Measurements from ENCODE around the gene FZR1. TPM values are rescaled to one million over a fixed set of nuclear protein-coding genes. Genes with fewer than 3 reads are reported as not detected.
"Not testable (repeated sequence)": the region's sequence is repeated elsewhere in the genome, so short reads cannot be mapped to it uniquely, and the experiment has no call there.

Gene FZR1
- total RNA-seq, 2 experiments from 2014 or later: 43.5 to 46.9 TPM

GRCh38 chr19:3577723-3578344 is 71.7 kb downstream of the FZR1 start:
- Mint-ChIP-seq H3K36me3 (peaks cover 13% of the 10 kb centered on the region), H3K27me3 (no peaks in the 10 kb centered on the region), H3K4me3 (no peak overlapping the region), H3K27ac (no peak overlapping the region), H3K9me3 (no peaks in the 10 kb centered on the region), H3K4me1 (ENCODE audit: low read depth) (peaks cover 3% of the 10 kb centered on the region)
- ChIA-PET POLR2A (no interaction called here), CTCF (no interaction called here)
- intact Hi-C loops (cut with micrococcal nuclease): loop anchor here (10.0 kb wide), 1 partner anchor 487 kb away; the partner anchor contains the start of gene ZBTB7A
- DNase-seq: no peak

- CTCF ChIA-PET: no interaction called here
These were observed 72.3 kb downstream of the FZR1 start for GRCh38 chr19:3578390-3578789.

GRCh38 chr19:3580156-3580934 is 74.2 kb downstream of the FZR1 start:
- POLR2A ChIA-PET: no interaction called here

More at GRCh38 chr19:3578390-3578789, 72.3 kb downstream of the FZR1 start:
- POLR2A ChIA-PET: no interaction called here
- Mint-ChIP-seq H3K4me1 (ENCODE audit: low read depth) (peaks cover 3% of the 10 kb centered on the region), H3K36me3 (peaks cover 13% of the 10 kb centered on the region), H3K27ac (no peak overlapping the region), H3K27me3 (no peaks in the 10 kb centered on the region), H3K9me3 (no peaks in the 10 kb centered on the region), H3K4me3 (no peak overlapping the region)
- no peak for DNase-seq
- intact Hi-C loops (cut with micrococcal nuclease): loop anchor here (10.0 kb wide), 1 partner anchor 486 kb away; the partner anchor contains the start of gene ZBTB7A

GRCh38 chr19:3581792-3582191 is 75.7 kb downstream of the FZR1 start:
- DNase-seq; H3K4me1 Mint-ChIP-seq (ENCODE audit: low read depth); H3K36me3 Mint-ChIP-seq; intact Hi-C loops (cut with micrococcal nuclease); H3K27me3 Mint-ChIP-seq; POLR2A ChIA-PET; H3K4me3 Mint-ChIP-seq; H3K9me3 Mint-ChIP-seq; H3K27ac Mint-ChIP-seq: not testable (repeated sequence)
- CTCF ChIA-PET: interaction anchor here (0.6 kb wide), 1 partner anchor 97 kb away, joined by 5 read pairs; no protein-coding TSS in a partner anchor

More at GRCh38 chr19:3580156-3580934, 74.2 kb downstream of the FZR1 start:
- H3K4me1 Mint-ChIP-seq (ENCODE audit: low read depth): no peaks in the 10 kb centered on the region
- H3K27me3 Mint-ChIP-seq: no peaks in the 10 kb centered on the region
- no peak overlapping the region for H3K4me3 Mint-ChIP-seq
- peaks cover 5% of the 10 kb centered on the region for H3K36me3 Mint-ChIP-seq
- intact Hi-C loops (cut with micrococcal nuclease): no loop called here
- H3K9me3 Mint-ChIP-seq: no peaks in the 10 kb centered on the region
- no peak for DNase-seq
- no peak overlapping the region for H3K27ac Mint-ChIP-seq
- CTCF ChIA-PET: no interaction called here

- H3K27ac Mint-ChIP-seq; POLR2A ChIA-PET; H3K4me3 Mint-ChIP-seq; H3K9me3 Mint-ChIP-seq; H3K27me3 Mint-ChIP-seq; DNase-seq; H3K4me1 Mint-ChIP-seq (ENCODE audit: low read depth); intact Hi-C loops (cut with micrococcal nuclease); H3K36me3 Mint-ChIP-seq: not testable (repeated sequence)
- CTCF ChIA-PET: interaction anchor here (0.8 to 1.6 kb wide), 3 partner anchors 30 to 36 kb away, joined by 3 to 7 read pairs (median 3); no protein-coding TSS in a partner anchor
These were observed 78.1 kb downstream of the FZR1 start for GRCh38 chr19:3584036-3584802.

- no peaks in the 10 kb centered on the region for H3K27me3 Mint-ChIP-seq
- H3K36me3 Mint-ChIP-seq: no peaks in the 10 kb centered on the region
- CTCF ChIA-PET: interaction anchor here (0.8 to 1.8 kb wide), 10 partner anchors 22 to 202 kb away, joined by 3 to 7 read pairs (median 4); no protein-coding TSS in a partner anchor
- H3K4me3 Mint-ChIP-seq: no peak within 1 kb of the TSS
- no peak for DNase-seq
- no peaks in the 10 kb centered on the region for H3K9me3 Mint-ChIP-seq
- no peaks in the 10 kb centered on the region for H3K4me1 Mint-ChIP-seq (ENCODE audit: low read depth)
- intact Hi-C loops (cut with micrococcal nuclease): no loop called here
- POLR2A ChIA-PET: interaction anchor here (1.4 kb wide), 1 partner anchor 9 kb away, joined by 3 read pairs; no protein-coding TSS in a partner anchor
- no peak within 1 kb of the TSS for H3K27ac Mint-ChIP-seq
These were observed 79.4 kb downstream of the FZR1 start, which contains the start of gene GIPC3 for GRCh38 chr19:3585301-3586126. Gene GIPC3, plus strand, starts transcription at chr19:3585478. Its CDS starts 120 bp downstream, at chr19:3585598.

GRCh38 chr19:3586127-3586626 is 80.1 kb downstream of the FZR1 start:
- peak; percentile 41 for DNase-seq
- no peak overlapping the region for H3K27ac Mint-ChIP-seq
- ChIA-PET CTCF (interaction anchor here (1.0 to 1.8 kb wide), 7 partner anchors 23 to 202 kb away, joined by 3 to 7 read pairs (median 4); no protein-coding TSS in a partner anchor), POLR2A (interaction anchor here (1.4 kb wide), 1 partner anchor 10 kb away, joined by 3 read pairs; no protein-coding TSS in a partner anchor)
- H3K9me3 Mint-ChIP-seq: peaks cover 3% of the 10 kb centered on the region
- intact Hi-C loops (cut with micrococcal nuclease): no loop called here
- H3K36me3 Mint-ChIP-seq: no peaks in the 10 kb centered on the region
- no peaks in the 10 kb centered on the region for H3K27me3 Mint-ChIP-seq
- no peak overlapping the region for H3K4me3 Mint-ChIP-seq
- no peaks in the 10 kb centered on the region for H3K4me1 Mint-ChIP-seq (ENCODE audit: low read depth)

- H3K27ac Mint-ChIP-seq: no peak overlapping the region
- intact Hi-C loops (cut with micrococcal nuclease): no loop called here
- H3K36me3 Mint-ChIP-seq: no peaks in the 10 kb centered on the region
- DNase-seq: no peak
- H3K27me3 Mint-ChIP-seq: no peaks in the 10 kb centered on the region
- ChIA-PET CTCF (interaction anchor here (1.1 to 1.8 kb wide), 4 partner anchors 30 to 119 kb away, joined by 3 to 5 read pairs (median 4); no protein-coding TSS in a partner anchor), POLR2A (interaction anchor here (1.4 kb wide), 1 partner anchor 10 kb away, joined by 3 read pairs; no protein-coding TSS in a partner anchor)
- no peaks in the 10 kb centered on the region for H3K4me1 Mint-ChIP-seq (ENCODE audit: low read depth)
- no peak overlapping the region for H3K4me3 Mint-ChIP-seq
- peaks cover 3% of the 10 kb centered on the region for H3K9me3 Mint-ChIP-seq
These were observed 80.7 kb downstream of the FZR1 start for GRCh38 chr19:3586707-3587346.
